NCI-H1105 (cell line): ENCODE measurements around the gene CLEC4F.
A peak's percentile ranks its signal among the peaks of the same experiment; 100 is the strongest.

ENCODE experiments used
- DNase-seq: peaks from one replicate; lab custom pipeline; 2025; lab: John Stamatoyannopoulos, UW

Gene CLEC4F, protein sequence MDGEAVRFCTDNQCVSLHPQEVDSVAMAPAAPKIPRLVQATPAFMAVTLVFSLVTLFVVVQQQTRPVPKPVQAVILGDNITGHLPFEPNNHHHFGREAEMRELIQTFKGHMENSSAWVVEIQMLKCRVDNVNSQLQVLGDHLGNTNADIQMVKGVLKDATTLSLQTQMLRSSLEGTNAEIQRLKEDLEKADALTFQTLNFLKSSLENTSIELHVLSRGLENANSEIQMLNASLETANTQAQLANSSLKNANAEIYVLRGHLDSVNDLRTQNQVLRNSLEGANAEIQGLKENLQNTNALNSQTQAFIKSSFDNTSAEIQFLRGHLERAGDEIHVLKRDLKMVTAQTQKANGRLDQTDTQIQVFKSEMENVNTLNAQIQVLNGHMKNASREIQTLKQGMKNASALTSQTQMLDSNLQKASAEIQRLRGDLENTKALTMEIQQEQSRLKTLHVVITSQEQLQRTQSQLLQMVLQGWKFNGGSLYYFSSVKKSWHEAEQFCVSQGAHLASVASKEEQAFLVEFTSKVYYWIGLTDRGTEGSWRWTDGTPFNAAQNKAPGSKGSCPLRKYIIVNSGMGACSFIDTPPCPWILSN

DNA sequence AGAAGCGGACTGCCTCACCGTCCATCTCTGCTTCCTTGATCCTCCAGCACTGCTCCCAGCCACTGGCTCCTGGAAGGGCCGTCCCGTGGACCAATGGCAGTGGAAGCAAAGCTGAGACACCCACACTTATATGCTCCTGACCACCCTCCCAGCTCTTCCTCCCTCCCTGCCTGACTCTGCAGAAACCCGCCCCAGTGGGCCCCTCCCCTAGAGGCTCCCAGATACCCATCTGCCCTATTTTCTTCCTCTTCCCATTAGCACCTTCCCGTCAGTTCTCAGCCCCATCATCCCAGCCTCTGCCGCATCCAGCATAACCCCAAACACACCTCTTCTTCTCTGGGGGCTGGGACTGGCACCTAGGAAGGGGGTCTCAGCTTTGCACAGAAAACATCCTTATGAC is at the start of gene CLEC4F:
TSS of gene CLEC4F (minus strand) at position 101 of the 400 bp plus-strand sequence. CDS start at position 25, 76 bp downstream.
- DNase-seq = no peak

DNA sequence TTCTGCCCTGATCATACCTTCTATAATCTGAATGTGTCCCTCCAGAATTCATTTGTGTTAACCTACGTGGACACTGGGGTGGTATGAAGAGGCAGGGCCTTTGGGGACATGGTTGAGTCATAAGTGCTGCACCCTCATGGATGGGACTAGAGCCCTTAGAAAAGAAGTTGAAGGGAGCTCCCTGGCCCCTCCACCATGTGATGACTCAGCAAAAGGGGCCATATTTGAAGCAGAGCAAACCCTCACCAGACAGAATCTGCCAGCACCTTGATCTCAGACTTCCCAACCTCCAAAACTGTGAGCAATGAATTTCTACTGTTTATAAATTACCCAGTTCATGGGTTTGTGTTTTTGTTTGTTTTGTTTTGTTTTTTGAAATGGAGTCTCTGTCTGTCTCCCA is 48.6 kb upstream of the CLEC4F start:
- no peak for DNase-seq

DNA sequence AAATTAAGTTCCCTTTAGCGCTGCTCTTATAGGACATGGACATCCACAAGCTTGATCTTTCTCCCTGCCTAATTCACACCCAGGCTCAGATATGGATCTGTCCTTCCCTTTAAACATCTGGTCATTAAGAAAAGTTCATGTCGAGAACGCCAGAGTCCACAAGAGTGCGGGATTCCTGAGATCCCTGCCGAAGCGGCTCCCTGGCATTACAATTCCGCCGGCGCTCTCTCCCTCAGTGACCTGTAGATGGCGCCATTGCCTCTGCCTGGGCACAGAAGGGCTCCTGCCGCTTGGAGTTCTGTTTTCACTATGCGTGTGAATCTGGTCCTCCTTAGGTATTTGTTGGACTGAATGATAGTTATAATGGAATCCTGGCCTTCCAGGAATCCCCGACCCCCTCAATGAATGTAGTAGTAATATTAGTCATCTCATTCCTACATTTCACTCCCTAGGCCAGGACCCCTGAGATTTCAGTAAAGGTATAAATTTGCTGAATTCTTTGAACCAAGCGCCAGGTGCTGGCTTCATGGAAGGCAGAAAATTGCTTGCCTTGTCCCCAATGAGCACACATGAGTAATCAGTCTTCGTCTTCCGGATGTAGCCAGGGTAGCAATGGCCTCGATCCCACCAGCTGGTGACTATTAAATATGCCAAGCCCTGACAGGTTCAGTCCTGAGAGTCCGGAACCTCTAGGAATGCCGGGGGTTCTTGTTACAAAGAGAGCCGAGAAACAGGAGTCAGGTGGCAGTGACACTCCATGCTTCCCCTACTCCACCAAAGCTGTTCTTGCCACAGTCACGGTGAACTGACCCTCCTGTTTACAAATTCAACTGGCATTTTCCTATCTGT is 41.6 kb upstream of the CLEC4F start:
- peak; percentile 51 for DNase-seq

DNA sequence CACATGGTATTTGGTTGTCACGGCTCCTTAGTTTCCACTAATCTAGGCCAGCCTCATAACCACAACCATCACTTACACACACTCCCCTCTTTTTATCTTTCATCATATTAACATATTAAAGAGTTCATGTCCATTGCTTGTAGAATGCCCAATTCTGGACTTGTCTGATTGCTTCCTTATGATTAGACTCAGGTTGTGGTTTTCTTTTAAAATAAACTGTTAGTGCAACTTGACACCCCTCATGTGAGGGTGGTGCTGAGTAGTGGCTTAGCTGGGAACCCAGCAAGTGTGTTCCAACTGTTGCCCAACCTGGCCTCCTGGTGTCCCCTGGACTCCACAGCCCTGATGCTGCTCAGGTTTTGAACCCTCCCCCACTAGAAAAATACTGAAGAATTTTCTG is 35.3 kb upstream of the CLEC4F start:
- DNase-seq = no peak

DNA sequence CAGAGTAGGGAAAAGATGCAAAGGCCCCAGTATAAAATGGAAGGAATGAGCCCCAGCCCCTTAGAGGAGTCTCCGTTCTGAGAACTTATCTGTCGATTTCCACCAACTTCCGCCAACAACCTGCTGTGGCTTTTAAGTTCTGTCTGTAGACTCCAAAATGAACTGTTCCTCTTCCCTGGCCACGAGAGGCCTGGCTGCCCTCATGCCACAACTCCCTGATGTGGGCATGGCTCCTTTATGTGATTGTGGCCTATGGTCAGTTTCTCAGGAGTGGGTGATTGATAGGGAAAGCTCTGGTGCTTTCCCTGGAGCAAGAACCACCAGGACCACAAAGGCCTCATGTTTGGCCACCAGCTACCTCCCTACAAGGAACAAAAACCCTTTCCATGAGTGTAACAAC is 34.0 kb upstream of the CLEC4F start:
- no peak for DNase-seq

DNA sequence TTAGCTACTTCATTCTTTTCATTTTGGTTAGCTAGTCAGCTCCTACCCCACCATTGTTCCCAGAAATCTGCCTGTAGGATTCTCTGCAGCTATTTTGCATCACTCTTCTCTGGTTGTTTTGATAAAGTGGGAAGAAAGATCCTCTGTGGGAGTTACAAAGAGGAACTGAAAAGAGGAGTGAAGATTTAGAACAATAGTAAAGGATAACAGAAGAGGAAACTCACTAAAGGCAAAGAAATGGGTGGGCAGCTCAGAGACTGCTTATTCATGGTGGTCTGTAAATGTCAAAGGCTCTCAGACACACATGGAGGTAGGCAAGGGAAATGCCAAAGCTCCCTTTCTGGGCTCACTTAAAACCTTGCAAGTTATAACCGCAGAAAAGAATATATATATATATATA is 32.4 kb upstream of the CLEC4F start:
- DNase-seq = no peak

DNA sequence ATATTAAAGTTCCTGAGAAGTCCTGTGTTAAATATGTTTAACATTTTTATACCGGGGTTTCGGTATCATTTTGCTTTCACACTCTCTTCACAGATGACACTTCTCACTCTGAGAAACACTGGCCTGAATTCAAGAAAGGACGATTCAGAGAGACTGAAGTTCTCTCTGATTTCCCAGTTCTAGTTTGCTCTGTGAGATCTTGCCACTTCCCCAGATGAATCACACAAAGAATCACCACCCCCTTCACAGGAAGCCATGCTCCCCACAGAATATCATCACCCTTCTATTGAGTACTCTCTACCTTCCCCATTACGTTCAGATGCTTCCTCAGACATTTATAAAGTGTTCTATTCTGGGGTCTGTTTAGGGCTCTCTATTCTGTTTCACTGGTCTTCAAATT is 31.3 kb upstream of the CLEC4F start:
- DNase-seq = no peak

DNA sequence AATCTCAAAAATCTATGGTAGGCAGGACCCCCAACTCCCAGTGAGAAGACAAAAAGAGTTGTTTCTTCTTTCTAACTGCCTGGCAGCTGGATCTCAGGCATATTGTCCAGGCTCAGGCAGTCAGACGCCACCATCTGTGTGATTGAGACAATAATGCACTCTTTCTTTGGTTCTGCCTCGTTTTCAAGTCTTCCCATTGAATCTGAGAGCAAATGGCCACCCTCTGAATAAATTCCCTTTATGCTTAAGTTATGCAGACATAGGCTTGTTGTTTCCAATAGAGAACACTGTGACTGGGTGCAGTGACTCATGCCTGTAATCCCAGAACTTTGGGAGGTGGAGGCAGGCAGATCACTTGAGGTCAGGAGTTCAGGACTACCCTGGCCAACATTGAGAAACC is 30.5 kb upstream of the CLEC4F start:
- no peak for DNase-seq

DNA sequence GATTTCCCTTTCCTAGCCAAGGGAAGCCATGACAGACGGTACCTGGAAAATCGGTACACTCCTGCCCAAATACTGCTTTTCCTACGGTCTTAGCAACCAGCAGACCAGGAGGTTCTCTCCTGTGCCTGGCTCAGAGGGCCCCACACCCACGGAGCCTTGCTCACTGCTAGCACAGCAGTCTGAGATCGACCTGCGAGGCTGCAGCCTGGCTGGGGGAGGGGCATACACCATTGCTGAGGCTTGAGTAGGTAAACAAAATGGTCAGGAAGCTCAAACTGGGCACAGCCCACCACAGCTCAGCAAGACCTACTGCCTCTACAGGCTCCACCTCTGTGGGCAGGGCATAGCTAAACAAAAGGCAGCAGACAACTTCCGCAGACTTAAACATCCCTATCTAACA is 22.0 kb upstream of the CLEC4F start:
- DNase-seq = no peak

DNA sequence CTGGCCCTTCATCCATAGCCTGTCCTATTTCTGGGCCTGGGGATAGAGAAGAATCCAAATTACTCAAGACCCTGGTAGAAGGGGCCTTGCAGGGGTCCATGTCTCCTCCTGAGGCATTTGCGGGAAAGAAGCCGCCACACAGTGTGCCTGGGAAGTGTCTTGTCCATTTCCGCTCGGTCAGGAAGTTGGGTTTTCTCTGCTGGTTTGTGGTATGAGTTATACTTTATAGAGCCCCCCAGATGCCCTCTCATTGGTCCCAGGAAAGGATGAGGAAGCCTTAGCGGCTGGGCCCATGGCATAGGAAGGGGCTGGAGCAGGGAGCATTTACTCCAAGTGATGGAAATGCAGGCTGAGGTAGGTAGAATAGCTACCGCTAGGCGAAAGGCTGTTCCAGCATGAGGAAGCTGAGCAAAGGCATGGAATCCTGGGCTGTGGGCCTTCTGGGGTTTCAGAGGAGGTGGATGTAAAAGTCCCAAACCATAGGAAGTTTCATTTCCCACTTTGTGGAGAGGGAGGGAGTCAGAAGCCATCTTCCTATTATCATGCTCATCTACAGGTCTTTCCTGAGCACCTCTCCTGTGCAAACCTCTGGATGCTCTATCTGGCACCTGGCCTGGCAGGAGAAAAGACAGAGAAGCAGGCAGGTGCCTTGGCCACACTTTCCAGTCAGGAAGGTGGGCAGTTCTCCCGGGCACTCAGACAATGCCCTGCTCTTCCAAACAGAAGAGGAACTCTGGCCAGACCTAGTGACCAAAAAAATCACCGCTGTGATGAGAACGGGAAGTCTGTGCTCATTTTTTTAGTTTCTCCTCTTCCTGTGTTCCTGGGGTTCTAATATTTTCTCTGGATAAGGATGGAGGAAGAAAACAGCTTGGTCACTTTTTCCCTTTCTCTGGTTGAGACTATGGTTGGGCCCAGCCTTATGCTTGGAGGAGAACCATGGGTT is 17.9 kb upstream of the CLEC4F start:
- DNase-seq = no peak

DNA sequence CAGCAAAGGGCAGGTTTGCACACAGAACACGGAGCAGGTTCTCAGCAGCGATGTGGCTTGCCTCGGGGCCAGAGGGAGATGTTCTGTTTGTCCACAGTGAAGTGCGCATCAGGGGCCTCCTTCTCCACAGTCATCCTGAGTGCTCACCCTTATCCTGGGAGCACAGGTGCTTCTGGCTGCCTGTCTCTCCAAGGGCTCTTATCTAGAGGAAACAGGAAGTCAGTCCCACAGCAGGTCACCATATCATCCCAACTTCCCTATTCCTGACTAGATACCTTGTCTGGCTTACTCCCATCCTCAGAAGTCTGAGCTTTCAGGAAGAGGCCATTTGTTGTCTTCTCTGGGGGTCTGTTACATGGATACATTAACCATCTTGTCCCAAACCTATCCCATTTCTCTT is 15.2 kb upstream of the CLEC4F start, which contains the start of gene CD207:
TSS of gene CD207 (minus strand) at position 174 of the 400 bp plus-strand sequence. CDS start at position 134, 40 bp downstream.
- no peak for DNase-seq

DNA sequence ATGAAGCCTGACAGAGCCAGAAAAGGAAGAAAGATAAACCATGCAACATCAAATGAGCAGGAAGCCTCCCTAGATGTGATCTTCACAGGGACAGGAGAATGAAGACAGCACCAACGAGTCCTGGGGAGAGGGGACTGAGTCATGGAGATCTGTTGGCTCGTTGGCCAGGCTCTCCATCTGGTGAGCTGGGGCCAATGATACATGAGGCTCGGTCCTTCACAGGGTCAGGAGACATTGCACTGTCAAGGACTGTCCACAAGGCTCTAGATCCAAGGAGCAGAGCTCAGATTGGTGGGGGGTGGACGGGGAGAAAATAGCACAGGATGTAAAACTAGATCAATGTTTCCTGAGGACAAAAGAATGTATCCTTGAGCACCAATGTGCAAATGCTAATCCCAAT is 14.5 kb upstream of the CLEC4F start:
- no peak for DNase-seq

DNA sequence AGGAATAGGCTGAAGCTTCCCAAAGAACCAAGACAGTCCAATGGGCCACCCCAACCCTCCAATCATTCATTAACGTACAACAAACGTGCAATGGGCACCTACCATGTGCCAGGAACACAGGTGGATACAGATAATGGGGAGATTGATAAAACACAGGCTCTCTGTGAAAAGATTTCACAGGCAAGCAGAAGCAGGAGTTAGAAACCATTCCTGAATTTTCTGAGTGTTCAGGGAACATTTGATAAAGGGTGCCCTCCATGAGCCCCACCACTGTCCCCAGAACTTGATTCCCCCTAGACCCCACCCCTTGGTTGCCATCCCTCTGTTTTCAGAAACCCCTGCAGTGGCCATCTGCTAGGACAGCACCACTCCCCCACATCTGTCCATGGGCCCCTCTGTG is 13.7 kb upstream of the CLEC4F start:
- no peak for DNase-seq

DNA sequence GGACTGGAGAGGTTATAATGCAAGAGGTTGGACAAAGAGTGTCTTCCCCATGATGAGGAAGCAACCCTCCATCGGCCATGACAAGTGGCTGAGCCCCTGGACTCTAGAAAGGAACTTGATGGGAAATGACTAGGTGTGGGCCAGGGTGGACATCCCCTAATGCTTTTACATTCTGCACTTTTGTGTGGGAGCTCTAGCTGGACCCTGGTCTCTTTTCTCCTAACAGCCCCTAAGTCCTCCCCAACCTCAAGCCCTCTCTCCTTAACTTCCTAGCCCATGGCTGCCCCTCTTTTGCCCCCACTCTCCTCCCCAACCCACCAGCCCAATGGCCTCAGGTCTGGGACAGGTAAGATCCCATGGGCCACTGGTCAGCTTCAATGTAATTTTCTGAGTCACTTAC is 12.8 kb upstream of the CLEC4F start:
- DNase-seq = no peak

DNA sequence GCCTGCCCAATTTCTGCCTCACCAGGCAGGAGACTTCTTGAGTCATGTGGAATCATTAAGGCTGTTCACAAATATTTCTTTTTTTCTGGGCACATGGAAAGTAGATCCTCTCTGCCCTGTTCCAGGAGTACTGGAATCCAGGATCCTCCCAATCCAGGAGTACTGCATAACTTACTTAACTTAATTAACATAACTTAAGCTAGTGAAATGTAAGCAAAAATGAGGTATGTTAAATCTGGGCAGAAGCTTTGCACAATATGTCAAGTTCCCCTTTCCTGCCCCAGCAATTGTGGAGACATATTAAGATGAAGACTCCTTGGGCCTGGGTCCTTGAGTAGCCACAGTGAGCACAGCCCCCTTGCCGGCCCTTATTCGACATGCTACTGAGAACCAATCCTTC is 12.0 kb upstream of the CLEC4F start:
- DNase-seq = no peak

DNA sequence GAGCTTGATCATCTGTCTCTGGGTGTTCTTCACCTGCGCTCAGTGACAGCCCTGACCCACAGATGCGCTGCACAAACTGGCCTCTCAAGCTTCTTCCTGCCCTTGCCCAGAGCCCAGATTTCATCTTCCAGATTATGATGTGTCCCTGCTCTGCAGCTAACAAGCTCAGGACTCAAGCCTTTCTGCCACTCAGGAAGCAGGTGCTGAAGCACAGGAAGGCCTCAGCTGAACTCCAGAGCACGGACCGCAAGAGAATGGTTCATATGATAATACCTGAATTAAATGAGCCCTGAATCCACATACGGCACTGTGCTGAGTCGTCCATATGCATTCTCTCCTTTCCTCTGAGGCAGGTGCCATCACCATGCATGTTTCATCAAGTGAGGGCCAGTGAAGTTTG is 11.5 kb upstream of the CLEC4F start:
- no peak for DNase-seq

DNA sequence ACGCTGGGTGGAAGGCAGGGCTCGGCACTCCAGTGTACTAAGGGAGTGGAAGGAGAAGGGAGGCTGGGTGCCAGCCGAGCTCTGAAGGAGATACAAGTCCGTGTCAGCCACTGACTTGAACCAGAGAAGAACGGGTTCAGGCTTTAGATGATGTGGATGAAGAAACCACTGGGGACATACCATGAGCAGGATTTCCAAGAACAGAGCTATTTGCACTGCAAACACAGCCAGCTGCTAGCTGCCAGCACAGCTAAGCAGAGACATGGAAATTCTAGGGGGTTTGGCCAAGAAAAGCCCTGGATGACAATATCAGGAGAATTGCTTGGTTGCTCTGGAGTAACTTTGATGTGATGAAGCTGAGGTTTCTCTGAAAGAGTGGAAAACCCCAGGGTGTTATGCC is 10.0 kb upstream of the CLEC4F start:
- no peak for DNase-seq

DNA sequence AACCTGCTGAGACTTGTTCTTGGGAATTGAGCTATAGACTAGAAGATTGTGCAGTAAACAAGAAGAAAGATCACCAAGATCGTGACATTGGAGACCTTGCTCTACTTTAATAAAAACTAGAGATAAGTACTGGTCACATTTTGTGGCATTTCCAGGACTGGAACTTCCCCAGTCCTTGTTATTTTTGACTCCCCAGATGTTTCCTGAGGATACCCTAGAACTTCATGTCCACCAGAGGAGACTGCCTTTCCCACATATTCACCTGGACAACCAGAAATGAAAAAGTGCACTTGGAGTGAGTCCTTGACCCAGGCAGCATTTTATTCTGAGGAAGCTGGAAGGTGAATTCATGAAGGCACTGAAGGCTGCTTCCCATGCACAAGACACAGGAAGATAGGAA is 9.5 kb upstream of the CLEC4F start:
- no peak for DNase-seq

DNA sequence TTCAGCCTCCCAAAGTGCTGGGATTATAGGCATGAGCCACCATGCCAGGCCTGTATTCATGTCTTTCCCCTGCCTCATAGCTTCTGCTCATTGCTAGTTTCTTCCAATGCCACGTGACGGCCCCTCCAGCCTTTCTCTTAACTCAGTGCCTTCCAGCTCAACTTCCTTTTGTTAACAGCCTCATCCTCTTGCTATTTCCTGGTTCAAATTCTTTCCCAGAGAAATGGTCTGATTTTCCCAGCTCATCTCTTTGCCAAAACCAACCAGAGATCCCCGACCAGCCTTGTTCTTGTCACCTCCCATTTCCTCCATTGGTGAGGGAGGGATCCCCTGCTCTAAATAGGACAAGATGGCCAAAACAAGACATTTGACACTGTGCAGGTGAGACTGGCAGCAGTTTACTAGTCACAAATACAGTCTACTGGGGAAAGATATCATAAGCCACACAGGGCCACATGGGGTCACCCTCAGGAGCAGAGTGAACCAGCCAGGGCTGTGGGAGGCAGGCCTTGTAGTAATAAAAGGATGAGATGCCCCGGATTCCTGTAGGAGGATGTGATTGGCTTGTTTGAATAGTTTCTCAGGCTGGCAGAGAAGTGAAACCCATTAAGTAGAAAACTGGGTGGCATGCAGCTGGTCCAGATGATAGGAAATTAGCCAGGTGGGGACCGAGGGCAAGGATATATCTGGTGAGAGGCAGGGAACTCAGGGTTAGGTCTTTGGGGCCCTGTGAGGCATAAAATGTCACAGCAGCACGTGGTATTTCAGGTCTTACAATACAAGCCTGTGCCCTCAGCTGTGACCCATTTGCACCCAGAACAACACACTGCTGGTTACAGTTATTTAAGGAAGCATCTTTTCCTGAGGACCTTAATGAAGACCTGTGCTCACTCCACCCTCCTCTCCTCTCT is 8.8 kb upstream of the CLEC4F start:
- no peak for DNase-seq

DNA sequence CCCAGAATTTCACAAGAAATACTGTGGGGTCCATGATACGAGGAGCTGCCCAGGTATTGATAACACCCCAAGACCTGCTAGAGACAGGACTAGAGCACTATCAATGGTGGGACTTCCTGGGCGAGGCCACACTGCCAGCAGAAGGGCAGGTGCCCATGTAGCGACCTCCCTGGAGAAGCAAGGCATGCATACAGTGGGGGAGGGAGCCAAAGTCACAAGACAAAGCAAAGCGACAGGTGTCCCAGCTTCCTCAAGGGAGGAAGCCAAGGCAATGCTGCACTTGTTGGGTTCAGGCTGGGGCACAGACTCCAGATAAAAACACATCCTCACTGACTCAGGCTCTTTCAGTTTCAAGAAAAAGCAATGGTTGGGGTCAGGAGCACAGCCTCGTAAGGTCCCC is 7.7 kb upstream of the CLEC4F start:
- no peak for DNase-seq

DNA sequence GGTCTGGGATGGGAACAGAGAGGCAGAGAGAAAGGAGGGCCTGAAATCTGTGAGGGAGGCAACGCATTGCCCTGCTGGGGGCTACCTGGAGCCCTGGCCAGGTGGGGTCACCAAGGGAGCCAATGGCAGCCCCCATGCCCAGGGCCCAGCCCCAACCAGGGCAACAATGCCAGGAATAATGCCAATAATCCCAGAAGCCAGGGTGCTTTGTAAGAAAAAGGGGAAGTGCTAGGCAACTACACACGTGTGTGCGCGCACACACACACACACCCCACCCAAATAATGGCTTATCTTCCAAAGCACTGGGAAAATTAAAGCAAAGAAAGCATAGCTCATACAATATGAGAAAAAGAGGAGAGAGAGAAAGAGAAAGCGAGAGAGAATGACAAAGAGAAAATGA is 7.0 kb upstream of the CLEC4F start:
- no peak for DNase-seq
